Chondrocyte (in vitro differentiated cells): Measurements from ENCODE around the gene C11orf97. TPM values are rescaled to one million over a fixed set of nuclear protein-coding genes. Genes with fewer than 3 reads are reported as not detected.
A peak's percentile ranks its signal among the peaks of the same experiment; 100 is the strongest.

Source experiments
- DNase-seq: peaks from one replicate; pipeline ENCODE4 v3.0.0; 2021; ENCODE audit warnings: mixed read lengths, low spot score
- H3K27ac Mint-ChIP-seq: one replicate; pipeline ENCODE4 v1.8.0; 2021; ENCODE audit warnings: mild to moderate bottlenecking, moderate library complexity, mixed read lengths; ENCODE audit not compliant: unreplicated experiment
- H3K27me3 Mint-ChIP-seq: 2 replicates; pipeline ENCODE4 v1.8.0; 2021; ENCODE audit warnings: low read depth, mixed read lengths
- H3K36me3 Mint-ChIP-seq: 2 replicates; pipeline ENCODE4 v1.8.0; 2021; ENCODE audit warnings: low read depth, mixed read lengths
- H3K4me1 Mint-ChIP-seq: 2 replicates; pipeline ENCODE4 v1.8.0; 2021; ENCODE audit warnings: low read depth, mild to moderate bottlenecking, mixed read lengths
- H3K4me3 Mint-ChIP-seq: one replicate; pipeline ENCODE4 v1.8.0; 2021; ENCODE audit warnings: mild to moderate bottlenecking, moderate library complexity, mixed read lengths; ENCODE audit not compliant: unreplicated experiment
- H3K9me3 Mint-ChIP-seq: 2 replicates; pipeline ENCODE4 v1.8.0; 2021; ENCODE audit warnings: low read depth, mixed read lengths
- CTCF ChIP-seq: fragments of 200-600 bp; sonication (generic); IDR thresholded peaks from 2 replicates; pipeline ENCODE4 v1.5.0; 2021; ENCODE audit warnings: antibody characterized with exemption, mild to moderate bottlenecking, moderate library complexity
- long read RNA-seq: library from polyadenylated mRNA; stranded (forward); transcript quantifications from one replicate; pipeline ENCODE4 v2.0.0, GENCODE V29; 2021
- total RNA-seq: library from RNA; stranded (reverse); gene quantifications from 3 replicates; pipeline ENCODE4 v1.2.1, GENCODE V29; 2021

C11orf97 gene
- not detected in 3 replicates for total RNA-seq
- long read RNA-seq: 0 reads

GRCh38 chr11:94511932-94512781 is at the start of gene C11orf97:
Gene C11orf97, plus strand, starts transcription at chr11:94512461. Its CDS starts 68 bp downstream, at chr11:94512529.
- Mint-ChIP-seq H3K9me3 (no peaks in the 10 kb centered on the region), H3K36me3 (no peaks in the 10 kb centered on the region), H3K4me3 (peak within 1 kb of the TSS; percentile 75), H3K27ac (no peak within 1 kb of the TSS), H3K4me1 (peaks cover 10% of the 10 kb centered on the region), H3K27me3 (peaks cover 10% of the 10 kb centered on the region)
- DNase-seq: peak; percentile 65
- peak; percentile 15 for TF ChIP-seq CTCF

GRCh38 chr11:94469416-94469815 is 42.8 kb upstream of the C11orf97 start:
- Mint-ChIP-seq H3K4me1 (peaks cover 7% of the 10 kb centered on the region), H3K27me3 (no peaks in the 10 kb centered on the region), H3K9me3 (no peaks in the 10 kb centered on the region), H3K4me3 (no peak overlapping the region), H3K27ac (no peak overlapping the region), H3K36me3 (peaks cover 14% of the 10 kb centered on the region)
- DNase-seq: no peak
- TF ChIP-seq CTCF: no peak

- no peak overlapping the region for H3K4me3 Mint-ChIP-seq
- H3K9me3 Mint-ChIP-seq: no peaks in the 10 kb centered on the region
- DNase-seq: no peak
- no peak overlapping the region for H3K27ac Mint-ChIP-seq
- H3K4me1 Mint-ChIP-seq: peaks cover 7% of the 10 kb centered on the region
- H3K27me3 Mint-ChIP-seq: no peaks in the 10 kb centered on the region
- peaks cover 11% of the 10 kb centered on the region for H3K36me3 Mint-ChIP-seq
- TF ChIP-seq CTCF: no peak
Measured at GRCh38 chr11:94472916-94473799, 39.1 kb upstream of the C11orf97 start.

GRCh38 chr11:94477624-94478023 is 34.6 kb upstream of the C11orf97 start:
- no peak for DNase-seq
- TF ChIP-seq CTCF: no peak
- no peaks in the 10 kb centered on the region for H3K27me3 Mint-ChIP-seq
- no peaks in the 10 kb centered on the region for H3K9me3 Mint-ChIP-seq
- peaks cover 11% of the 10 kb centered on the region for H3K36me3 Mint-ChIP-seq
- no peak overlapping the region for H3K27ac Mint-ChIP-seq
- no peak overlapping the region for H3K4me3 Mint-ChIP-seq
- H3K4me1 Mint-ChIP-seq: peaks cover 7% of the 10 kb centered on the region

- H3K36me3 Mint-ChIP-seq: peaks cover 16% of the 10 kb centered on the region
- DNase-seq: no peak
- H3K4me3 Mint-ChIP-seq: no peak overlapping the region
- H3K27ac Mint-ChIP-seq: no peak overlapping the region
- H3K9me3 Mint-ChIP-seq: no peaks in the 10 kb centered on the region
- H3K27me3 Mint-ChIP-seq: no peaks in the 10 kb centered on the region
- no peak for TF ChIP-seq CTCF
- H3K4me1 Mint-ChIP-seq: no peaks in the 10 kb centered on the region
Measured at GRCh38 chr11:94481342-94481741, 30.9 kb upstream of the C11orf97 start.
